ENCODE results near the gene ITGB5. TPM values are rescaled to one million over a fixed set of nuclear protein-coding genes. Genes with fewer than 3 reads are reported as not detected.

The ITGB5 gene
- total RNA-seq, 1 donor, result 2.2 TPM

Small RNA genes within 50 kb of the gene (small RNA-seq; reads per million reads assigned to genes)
- not detected for gene MIR544B

Other genes starting within 250 kb of the ITGB5 start
- 17.8 TPM for gene UMPS, start 156.9 kb downstream of the ITGB5 start, total RNA-seq
- gene MUC13, start 47.4 kb upstream of the ITGB5 start, total RNA-seq, result not detected
- gene HEG1, start 168.6 kb upstream of the ITGB5 start, total RNA-seq, result 3.0 TPM

Measured in hematopoietic multipotent progenitor cell (in vitro differentiated cells).